Type B pancreatic cell (in vitro differentiated cells): ENCODE data around the gene FCN2. TPM values are rescaled to one million over a fixed set of nuclear protein-coding genes. Genes with fewer than 3 reads are reported as not detected.
A peak's percentile ranks its signal among the peaks of the same experiment; 100 is the strongest.

Source experiments
- DNase-seq: peaks from one replicate; pipeline ENCODE4 v3.0.0; 2021; ENCODE audit warnings: mixed read lengths; ENCODE audit not compliant: unreplicated experiment; ENCODE audit errors: extremely low spot score
- H3K27ac Mint-ChIP-seq: 2 replicates; pipeline ENCODE4 v1.8.0; 2021; ENCODE audit warnings: mild to moderate bottlenecking, mixed read lengths
- H3K27me3 Mint-ChIP-seq: 2 replicates; pipeline ENCODE4 v1.8.0; 2021; ENCODE audit warnings: mixed read lengths
- H3K36me3 Mint-ChIP-seq: 2 replicates; pipeline ENCODE4 v1.8.0; 2021; ENCODE audit warnings: mixed read lengths
- H3K4me1 Mint-ChIP-seq: one replicate; pipeline ENCODE4 v1.8.0; 2021; ENCODE audit warnings: mixed read lengths; ENCODE audit not compliant: unreplicated experiment
- H3K4me3 Mint-ChIP-seq: 2 replicates; pipeline ENCODE4 v1.8.0; 2021; ENCODE audit warnings: mild to moderate bottlenecking, mixed read lengths
- H3K9me3 Mint-ChIP-seq: 2 replicates; pipeline ENCODE4 v1.8.0; 2021; ENCODE audit warnings: mixed read lengths
- CTCF ChIP-seq: fragments of 200-600 bp; sonication (generic); conservative IDR thresholded peaks from 2 replicates; pipeline ENCODE4 v1.5.0; 2021; ENCODE audit warnings: antibody characterized with exemption, mild to moderate bottlenecking
- total RNA-seq: library from RNA; stranded (reverse); gene quantifications from 2 replicates; pipeline ENCODE4 v1.2.1, GENCODE V29; 2021; ENCODE audit warnings: low replicate concordance

The FCN2 gene
- total RNA-seq, 1 donor from 2014 or later: not detected

- H3K4me1 Mint-ChIP-seq: no peaks in the 10 kb centered on the region
- TF ChIP-seq CTCF: no peak
- H3K36me3 Mint-ChIP-seq: no peaks in the 10 kb centered on the region
- H3K9me3 Mint-ChIP-seq: no peaks in the 10 kb centered on the region
- H3K27me3 Mint-ChIP-seq: peaks cover 3% of the 10 kb centered on the region
- peak; percentile 59 for DNase-seq
- H3K27ac Mint-ChIP-seq: no peak overlapping the region
- H3K4me3 Mint-ChIP-seq: no peak overlapping the region
Observed at GRCh38 chr9:134868751-134869553, 11.7 kb upstream of the FCN2 start.

GRCh38 chr9:134869554-134870300 is 10.9 kb upstream of the FCN2 start:
- Mint-ChIP-seq H3K27me3 (peaks cover 3% of the 10 kb centered on the region), H3K4me1 (no peaks in the 10 kb centered on the region), H3K27ac (no peak overlapping the region), H3K9me3 (no peaks in the 10 kb centered on the region), H3K4me3 (no peak overlapping the region), H3K36me3 (no peaks in the 10 kb centered on the region)
- no peak for TF ChIP-seq CTCF
- DNase-seq: peak; percentile 60

- Mint-ChIP-seq H3K9me3 (no peaks in the 10 kb centered on the region), H3K36me3 (no peaks in the 10 kb centered on the region), H3K27ac (no peak overlapping the region), H3K4me1 (no peaks in the 10 kb centered on the region), H3K27me3 (peaks cover 3% of the 10 kb centered on the region), H3K4me3 (no peak overlapping the region)
- DNase-seq: peak; percentile 70
- TF ChIP-seq CTCF: no peak
Observed at GRCh38 chr9:134870301-134870694, 10.3 kb upstream of the FCN2 start.

- peak; percentile 62 for DNase-seq
- Mint-ChIP-seq H3K27ac (no peak overlapping the region), H3K9me3 (no peaks in the 10 kb centered on the region), H3K36me3 (no peaks in the 10 kb centered on the region), H3K27me3 (peaks cover 3% of the 10 kb centered on the region), H3K4me1 (no peaks in the 10 kb centered on the region), H3K4me3 (no peak overlapping the region)
- TF ChIP-seq CTCF: no peak
Observed at GRCh38 chr9:134870746-134871662, 9.6 kb upstream of the FCN2 start.

GRCh38 chr9:134871697-134872340 is 8.8 kb upstream of the FCN2 start:
- H3K27me3 Mint-ChIP-seq: peaks cover 3% of the 10 kb centered on the region
- peak; percentile 42 for DNase-seq
- no peaks in the 10 kb centered on the region for H3K4me1 Mint-ChIP-seq
- H3K27ac Mint-ChIP-seq: no peak overlapping the region
- no peaks in the 10 kb centered on the region for H3K9me3 Mint-ChIP-seq
- TF ChIP-seq CTCF: no peak
- H3K36me3 Mint-ChIP-seq: no peaks in the 10 kb centered on the region
- no peak overlapping the region for H3K4me3 Mint-ChIP-seq
